GM12891 (cell line): ENCODE data around the gene RFLNA.

Experiments used
- PAX5 ChIP-seq: IDR thresholded peaks from 2 replicates; pipeline ENCODE4 v1.6.1; 2011; ENCODE audit warnings: low read length, moderate library complexity, mild to moderate bottlenecking; ENCODE audit not compliant: insufficient read depth, severe bottlenecking
- POLR2A ChIP-seq: IDR thresholded peaks from 2 replicates; pipeline ENCODE4 v1.6.1; 2011; ENCODE audit warnings: low read depth, low read length, control low read depth
- POLR2AphosphoS5 ChIP-seq: IDR thresholded peaks from 2 replicates; pipeline ENCODE4 v1.6.1; 2011; ENCODE audit warnings: low read depth, low read length, control low read depth
- POU2F2 ChIP-seq: IDR thresholded peaks from 2 replicates; pipeline ENCODE4 v1.6.1; 2011; ENCODE audit warnings: low read depth, mild to moderate bottlenecking, control low read depth, low read length, moderate library complexity
- SPI1 ChIP-seq: IDR thresholded peaks from 2 replicates; pipeline ENCODE4 v1.6.1; 2011; ENCODE audit warnings: low read depth, low read length, control low read depth

- no peak for TF ChIP-seq POLR2A
- no peak for TF ChIP-seq POLR2AphosphoS5
- no peak for TF ChIP-seq SPI1
- TF ChIP-seq PAX5 = no peak
- TF ChIP-seq POU2F2 = no peak
Measured at GRCh38 chr12:124310178-124310577, 15.3 kb downstream of the RFLNA start.
